HFF-Myc (cell line): ENCODE measurements around the gene SBF2.
"Not testable (repeated sequence)": the region's sequence is repeated elsewhere in the genome, so short reads cannot be mapped to it uniquely, and the experiment has no call there.

Source experiments
- DNase-seq: peaks from one replicate; pipeline ENCODE4 v3.0.0-alpha.2; 2011; ENCODE audit warnings: low read depth; ENCODE audit errors: extremely low read depth
- H3K4me3 ChIP-seq: replicated peaks from 2 replicates; pipeline ENCODE4 v1.5.1; 2011; ENCODE audit warnings: low read depth, mild to moderate bottlenecking, control low read depth, low read length
- TF ChIP-seq, protein P1 (sequence below): IDR thresholded peaks from 2 replicates; pipeline ENCODE4 v1.5.1; 2012; ENCODE audit warnings: mild to moderate bottlenecking, low read depth, low read length, control low read depth; ENCODE audit errors: missing control alignments

The SBF2 gene

DNA sequence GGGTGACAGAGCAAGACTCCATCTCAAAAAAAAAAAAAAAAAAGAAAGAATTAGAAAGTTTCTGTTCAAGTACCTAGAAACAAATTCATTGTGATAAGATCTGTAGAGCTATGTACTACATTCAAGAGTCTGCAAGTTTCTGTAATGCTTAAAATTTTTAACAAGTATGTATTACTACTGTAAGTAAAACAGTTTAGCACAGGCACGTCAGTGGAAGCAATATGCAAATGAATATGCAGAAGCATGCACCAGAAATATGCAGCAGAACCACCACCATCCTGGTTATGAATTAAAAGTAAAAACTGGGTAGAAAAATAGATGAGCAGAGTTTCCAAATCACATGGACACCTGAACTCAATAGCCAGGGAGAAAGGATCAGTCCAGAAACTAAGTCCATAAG is 19.3 kb downstream of the SBF2 start:
- no peak overlapping the region for H3K4me3 ChIP-seq
- TF ChIP-seq, protein P1, sequence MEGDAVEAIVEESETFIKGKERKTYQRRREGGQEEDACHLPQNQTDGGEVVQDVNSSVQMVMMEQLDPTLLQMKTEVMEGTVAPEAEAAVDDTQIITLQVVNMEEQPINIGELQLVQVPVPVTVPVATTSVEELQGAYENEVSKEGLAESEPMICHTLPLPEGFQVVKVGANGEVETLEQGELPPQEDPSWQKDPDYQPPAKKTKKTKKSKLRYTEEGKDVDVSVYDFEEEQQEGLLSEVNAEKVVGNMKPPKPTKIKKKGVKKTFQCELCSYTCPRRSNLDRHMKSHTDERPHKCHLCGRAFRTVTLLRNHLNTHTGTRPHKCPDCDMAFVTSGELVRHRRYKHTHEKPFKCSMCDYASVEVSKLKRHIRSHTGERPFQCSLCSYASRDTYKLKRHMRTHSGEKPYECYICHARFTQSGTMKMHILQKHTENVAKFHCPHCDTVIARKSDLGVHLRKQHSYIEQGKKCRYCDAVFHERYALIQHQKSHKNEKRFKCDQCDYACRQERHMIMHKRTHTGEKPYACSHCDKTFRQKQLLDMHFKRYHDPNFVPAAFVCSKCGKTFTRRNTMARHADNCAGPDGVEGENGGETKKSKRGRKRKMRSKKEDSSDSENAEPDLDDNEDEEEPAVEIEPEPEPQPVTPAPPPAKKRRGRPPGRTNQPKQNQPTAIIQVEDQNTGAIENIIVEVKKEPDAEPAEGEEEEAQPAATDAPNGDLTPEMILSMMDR: no peak
- no peak for DNase-seq

DNA sequence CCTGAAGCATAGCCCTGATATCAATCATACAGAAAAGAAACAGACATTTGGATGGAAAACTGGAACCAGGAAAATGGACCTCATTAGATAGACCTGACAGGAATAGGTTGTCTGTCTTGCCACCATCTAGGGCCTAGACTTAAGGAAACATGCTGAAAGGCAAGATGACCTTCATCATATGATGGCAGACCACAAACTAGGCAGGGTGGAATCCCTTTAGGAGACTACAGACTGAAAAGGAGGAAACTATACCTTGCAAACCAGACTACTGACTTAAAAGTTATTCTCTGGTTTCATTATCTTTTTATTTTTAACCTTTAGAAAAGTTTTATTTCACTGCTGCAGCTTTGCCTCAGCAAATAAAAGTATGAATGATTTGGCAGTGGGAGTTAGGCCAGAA is 20.3 kb downstream of the SBF2 start:
- no peak overlapping the region for H3K4me3 ChIP-seq
- TF ChIP-seq, protein P1: no peak
- DNase-seq: no peak

DNA sequence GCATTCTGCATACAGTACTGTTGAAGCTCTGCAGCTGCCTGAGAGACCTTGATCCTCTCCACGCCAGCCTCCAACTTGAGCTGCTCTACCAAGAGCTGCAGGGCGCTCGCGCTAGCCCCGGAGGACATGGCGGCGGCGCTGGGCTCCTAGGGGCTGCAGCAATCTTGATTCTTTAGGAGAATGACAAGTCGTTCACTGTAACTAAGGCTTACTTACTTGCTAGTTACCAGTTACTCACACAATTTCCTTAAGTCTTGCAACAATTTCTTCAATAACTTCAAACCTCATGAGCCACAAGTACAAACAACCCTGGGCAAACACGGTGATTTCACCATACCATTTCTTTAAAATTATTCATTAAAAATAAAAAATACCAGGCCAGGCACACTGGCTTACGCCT is 21.9 kb downstream of the SBF2 start:
- TF ChIP-seq, protein P1: no peak
- DNase-seq: no peak
- no peak overlapping the region for H3K4me3 ChIP-seq

DNA sequence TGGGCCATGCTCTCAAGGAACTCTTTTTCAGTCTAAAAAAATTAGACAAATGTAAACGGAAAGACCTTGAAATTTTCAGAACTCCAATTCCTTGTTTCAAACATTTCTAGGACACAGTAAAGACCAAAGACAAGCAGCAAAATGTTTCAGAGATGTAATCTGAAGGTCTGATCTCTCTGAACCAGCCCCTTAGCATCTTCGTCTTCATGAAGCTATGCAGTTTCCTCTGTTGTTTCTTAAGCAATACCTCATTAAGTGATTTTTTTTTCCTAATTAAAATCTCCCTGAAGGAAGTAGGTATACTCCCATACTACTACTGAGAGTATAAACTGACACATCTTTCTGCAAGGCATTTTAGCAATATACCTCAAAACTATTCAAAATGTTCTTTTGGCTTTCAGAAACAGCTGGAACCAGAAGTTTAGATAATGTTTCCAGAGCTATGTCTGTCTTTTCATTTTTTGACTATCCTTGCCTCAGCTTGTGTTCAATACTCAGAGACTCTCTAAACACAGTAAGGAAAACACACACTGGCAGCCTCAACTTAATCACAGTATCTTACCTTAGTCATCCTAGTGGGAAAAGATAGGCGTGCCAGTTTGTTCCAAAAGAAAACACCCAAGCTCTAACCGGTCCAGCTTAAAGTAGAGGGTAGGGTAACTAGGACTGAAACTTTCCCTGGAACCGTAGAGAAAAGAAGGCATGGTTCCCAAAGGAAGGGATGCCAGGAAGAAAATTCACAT is 25.1 kb downstream of the SBF2 start:
- no peak for DNase-seq
- H3K4me3 ChIP-seq: no peak overlapping the region
- TF ChIP-seq, protein P1: no peak

DNA sequence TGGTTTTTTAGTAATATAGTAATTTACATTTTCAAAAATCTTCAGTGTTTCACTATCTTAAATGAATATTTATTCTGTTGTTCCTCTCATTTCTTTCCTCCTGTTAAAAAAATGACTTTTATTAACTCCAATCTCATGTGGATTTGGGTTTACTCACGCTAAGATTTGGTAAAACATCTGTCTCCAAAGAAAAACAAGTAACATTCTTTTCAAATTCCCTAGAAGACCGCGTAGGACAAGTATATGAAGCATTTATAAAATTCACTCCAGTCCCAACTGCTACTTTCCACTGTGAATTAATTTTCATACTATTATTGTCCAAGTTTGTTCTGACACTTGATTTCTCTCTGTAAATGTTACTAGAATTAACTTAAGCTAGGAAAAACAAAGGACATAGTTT is 26.2 kb downstream of the SBF2 start:
- H3K4me3 ChIP-seq: no peak overlapping the region
- DNase-seq: no peak
- TF ChIP-seq, protein P1: no peak

DNA sequence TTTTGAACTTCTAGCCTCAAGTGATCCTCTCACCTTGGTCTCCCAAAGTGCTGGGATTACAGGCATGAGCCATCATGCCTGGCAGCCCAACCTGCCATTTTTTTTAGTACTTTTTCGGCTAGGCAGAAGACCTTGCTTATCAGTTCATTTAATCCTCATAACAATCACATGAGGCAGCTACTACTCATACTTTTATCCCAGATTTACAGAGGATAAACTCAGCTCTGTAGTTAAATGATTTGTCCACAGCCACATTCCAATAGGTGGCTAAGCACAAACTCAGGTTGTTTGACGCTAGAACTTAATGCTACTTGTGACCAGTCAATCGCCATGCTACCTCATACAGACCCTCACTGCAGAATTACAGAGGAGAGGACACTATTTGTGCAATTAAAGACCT is 28.1 kb downstream of the SBF2 start:
- no peak overlapping the region for H3K4me3 ChIP-seq
- no peak for DNase-seq
- TF ChIP-seq, protein P1: no peak

DNA sequence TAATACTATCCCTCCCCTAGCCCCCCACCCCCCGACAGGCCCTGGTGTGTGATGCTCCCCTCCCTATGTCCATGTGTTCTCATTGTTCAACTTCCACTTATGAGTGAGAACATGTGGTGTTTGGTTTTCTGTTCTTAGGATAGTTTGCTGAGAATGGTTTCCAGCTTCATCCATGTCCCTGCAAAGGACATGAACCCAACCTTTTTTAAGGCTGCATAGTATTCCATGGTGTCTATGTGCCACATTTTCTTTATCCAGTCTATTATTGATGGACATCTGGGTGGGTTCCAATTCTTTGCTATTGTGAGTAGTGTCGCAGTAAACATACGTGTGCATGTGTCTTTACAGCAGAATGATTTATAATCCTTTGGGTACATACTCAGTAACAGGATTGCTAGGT is 29.3 kb downstream of the SBF2 start:
- not testable (repeated sequence) for DNase-seq, H3K4me3 ChIP-seq
